ENCODE results near the gene IGFBP5.

Gene IGFBP5

DNA sequence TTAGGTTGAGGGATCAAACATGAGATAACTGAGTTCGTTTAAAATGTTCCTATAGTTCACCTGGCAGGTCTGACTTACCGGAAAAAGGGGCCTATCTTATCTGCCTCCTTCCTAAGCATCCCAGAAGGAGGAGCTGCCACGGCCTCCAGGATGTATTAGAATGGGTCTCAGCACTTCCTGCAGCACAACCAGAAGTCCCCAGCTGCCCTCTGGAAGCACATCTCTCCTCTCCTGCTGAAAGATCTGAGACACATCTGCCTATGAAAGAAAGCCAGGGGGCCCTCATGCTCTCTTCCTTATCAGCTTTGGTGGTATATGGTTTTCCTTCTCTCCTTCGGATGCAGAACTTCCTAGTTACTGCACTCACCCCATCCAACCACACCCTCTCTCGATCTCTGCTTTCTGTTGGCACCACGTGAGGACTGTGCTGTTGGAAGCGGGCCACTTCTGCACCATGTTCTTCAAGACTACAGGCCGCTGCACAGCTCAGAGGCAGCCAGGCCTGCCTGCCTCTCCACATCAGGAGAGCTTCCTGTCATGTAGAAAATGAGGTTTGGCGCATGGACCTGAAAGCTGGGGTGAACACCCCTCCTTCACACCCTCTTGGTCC is 6.5 kb downstream of the IGFBP5 start:
- no peak for DNase-seq (ENCODE audit: low spot score)

DNA sequence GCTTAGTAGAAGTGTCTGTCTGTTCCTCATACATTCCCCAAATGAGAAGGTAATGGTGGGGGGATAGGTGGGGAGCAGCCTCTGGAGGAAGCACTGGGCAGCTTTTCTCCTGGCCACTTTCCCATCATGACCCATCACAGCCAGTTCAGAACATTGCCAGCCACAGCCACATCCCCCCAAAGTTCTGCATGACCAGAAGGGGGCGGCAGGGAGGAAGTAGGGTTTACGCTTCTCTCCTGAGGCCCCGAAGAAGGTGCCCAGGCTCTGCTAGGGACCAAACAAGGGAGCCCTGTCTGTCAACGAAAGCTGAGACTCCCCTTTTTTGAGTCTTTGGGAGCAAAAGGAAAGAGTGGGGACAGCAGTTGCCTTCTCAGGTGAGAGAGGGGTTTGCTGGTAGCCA is 7.7 kb downstream of the IGFBP5 start:
- peak; percentile 65 for DNase-seq (ENCODE audit: low spot score)

DNA sequence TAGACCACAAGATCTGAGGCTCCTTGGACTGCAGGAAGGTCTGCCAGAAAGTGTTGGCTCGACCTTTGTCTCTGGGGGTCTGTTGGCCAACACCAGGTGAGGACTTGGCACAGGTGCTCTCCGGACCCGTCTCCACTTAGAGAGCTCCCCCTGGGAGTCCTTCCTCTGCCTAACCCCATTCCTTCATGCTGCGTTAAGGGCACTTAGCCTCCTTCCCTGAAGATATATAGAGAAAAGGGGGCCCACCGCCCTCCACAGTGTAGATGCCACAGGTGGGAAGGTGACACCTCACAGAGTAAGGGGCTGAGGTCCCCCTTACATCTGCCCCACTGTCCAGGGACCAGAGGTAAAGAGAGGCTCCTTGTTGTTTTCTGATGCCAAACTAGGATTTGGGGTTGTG is 8.2 kb downstream of the IGFBP5 start:
- DNase-seq (ENCODE audit: low spot score): no peak

DNA sequence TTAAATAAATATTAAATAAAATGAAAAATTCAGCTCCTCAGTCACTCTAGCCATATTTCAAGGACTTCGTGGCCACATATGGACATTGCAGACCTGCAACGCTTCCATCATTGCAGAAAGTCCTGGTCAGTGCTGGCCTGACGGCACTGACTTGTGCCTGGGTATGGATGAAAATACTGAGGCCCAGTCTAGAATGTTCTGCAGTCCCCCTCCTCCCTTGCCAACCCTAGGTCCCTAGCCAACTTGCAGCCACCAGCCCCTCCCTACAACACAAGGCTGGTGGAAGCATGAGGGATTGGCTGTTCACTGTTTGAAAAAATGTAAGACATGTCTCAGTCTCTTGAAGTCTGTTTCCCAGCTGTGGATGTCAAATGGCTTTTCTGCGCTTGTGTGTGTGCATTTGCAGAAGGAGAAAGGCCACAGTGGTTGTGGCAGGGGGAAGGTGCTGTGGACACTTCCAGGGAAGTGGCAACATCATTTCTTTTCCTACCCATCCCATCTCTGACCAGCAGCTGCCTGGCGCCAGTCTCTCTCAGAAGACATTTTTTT is 9.9 kb downstream of the IGFBP5 start:
- no peak for DNase-seq (ENCODE audit: low spot score)

DNA sequence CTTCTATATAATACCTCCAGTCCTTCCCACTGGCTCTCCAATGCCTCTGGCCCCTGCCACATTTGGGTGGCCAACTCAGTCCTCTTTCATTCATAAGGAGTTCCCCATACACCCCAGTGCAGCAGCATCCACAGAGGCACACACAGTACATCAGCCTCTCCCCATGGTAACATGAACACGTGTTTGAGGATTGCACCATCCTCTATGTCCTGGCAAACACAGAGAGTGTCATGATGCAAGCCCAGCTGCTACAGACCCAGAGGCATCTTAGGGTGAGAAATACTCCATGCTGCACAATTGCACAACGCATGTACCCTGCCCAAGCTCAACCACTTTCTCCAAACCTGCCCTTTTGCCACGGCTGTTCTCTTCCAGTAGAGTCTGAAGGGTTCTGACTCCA is 11.5 kb downstream of the IGFBP5 start:
- no peak for DNase-seq (ENCODE audit: low spot score)

DNA sequence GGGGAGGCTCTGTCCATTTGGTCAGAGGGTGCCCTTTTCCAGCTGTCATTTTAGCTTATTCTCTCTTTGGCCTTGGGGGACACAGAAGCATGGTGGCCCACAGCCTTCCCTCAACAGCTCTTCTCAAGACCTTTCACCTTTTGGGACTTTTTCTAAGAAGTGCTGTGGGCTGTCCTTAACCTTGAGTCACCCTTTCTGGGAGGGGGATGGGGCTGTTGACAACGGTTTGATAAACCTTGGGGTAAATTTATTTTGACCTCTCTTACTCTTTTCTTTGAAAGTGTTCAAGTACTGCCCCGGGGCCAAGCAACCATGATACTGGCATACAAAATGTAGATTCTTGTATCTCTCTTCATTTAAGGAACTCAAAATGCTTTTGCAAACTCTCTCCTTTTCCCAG is 13.7 kb downstream of the IGFBP5 start:
- no peak for DNase-seq (ENCODE audit: low spot score)

DNA sequence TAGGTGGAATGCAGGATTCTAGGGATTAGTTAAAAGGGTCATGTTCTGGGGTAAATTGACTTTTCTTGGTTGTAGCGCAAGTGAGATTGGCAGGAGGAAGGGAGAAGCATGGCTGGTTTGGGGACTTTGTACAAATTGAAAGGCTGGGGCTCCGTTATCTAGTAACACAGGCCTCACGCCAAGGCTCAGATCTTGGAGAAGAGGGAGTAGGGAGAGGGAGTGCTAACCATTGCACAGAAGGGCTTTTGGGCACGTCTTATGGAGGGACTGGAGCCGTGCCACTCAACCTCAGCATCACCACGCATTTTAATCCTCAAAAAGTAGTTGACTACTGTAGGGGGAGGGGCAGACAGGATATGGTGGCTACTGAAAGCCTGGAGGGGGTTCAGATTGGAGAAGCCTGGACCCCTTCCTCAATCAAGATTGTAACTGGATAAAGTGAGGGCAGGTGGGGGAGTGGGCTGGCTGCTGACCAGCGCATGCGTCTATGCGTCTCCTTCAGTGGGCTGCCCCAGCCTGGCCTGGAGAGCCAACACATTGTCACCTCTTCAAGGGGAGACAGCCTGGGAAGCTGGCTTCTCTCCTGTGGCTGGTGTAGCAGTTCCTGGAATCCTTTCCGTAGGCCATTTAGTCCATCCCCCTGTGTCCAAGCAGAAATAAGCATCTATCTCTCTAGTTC is 14.3 kb downstream of the IGFBP5 start:
- no peak for DNase-seq (ENCODE audit: low spot score)

DNA sequence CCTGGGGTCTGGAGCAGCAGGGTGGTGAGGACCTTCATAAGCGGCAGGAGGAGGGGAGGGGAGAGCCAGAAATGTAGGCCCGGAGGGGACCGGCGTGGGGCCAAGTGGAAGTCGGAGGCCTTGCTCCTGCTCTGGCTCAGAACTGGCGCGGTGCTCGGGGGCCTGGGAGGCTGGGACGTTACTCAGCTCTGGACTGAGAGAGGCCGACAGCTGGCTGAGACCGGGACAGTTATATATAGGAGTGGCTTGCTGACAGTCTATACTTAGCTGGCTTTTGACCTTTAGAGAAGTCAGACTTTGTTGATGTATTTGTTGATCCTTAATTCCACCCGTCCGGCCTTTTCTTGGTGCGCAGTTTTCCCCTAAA is 15.7 kb downstream of the IGFBP5 start:
- DNase-seq (ENCODE audit: low spot score): no peak

DNA sequence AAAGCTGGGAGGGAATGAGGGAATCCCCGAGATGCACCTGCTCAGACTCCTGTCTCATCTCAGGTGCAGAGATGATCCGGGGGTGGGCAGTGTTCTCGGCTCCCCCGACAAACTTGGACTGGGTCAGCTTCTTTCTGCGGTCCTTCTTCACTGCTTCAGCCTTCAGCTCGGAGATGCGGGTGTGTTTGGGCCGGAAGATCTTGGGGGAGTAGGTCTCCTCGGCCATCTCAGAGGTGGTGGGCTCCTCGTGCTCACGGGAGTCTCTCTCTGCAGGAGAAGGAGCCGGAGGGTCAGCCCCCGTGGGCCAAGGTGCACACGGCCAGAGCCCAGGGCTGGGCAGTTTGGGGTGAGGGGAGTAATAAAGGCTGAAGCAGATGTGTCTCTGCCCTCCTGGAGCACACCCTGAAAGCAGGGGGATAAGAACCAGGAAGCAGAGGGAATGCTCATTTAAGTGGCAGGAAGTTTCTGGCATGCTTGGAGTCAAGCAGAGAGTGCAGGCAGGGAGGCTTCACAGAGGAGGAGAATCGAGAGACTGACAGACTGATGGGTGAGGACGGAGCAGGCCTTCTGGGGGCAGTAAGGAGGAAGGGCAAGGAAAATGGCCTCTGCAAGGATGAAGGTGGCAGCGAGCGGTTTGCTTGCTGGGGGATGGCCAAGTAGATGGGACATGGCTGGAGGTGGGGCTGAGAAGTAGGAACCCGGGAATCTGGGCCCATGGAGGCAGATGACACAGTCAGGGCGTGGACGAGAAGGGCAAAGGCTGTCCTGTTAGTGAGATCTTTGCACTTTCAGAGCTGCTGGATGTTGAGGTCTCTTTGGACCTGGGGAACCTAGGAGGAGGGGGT is 16.3 kb downstream of the IGFBP5 start:
- DNase-seq (ENCODE audit: low spot score): no peak

DNA sequence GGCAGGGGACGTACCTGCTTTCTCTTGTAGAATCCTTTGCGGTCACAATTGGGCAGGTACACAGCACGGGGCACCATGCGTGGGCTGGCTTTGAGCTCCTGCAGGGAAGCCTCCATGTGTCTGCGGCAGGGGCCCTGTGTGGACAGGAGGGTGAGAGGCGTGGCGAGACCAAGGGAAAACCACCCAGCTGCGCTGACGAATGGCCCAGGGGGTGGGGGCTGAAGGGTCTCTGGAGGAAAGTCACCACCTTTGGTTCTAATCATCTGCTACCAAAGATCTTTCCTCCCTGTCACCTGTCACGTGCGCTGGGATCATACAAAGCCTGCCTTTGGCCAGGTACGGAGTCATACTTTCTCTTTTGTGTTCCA is 17.3 kb downstream of the IGFBP5 start:
- DNase-seq (ENCODE audit: low spot score): no peak

DNA sequence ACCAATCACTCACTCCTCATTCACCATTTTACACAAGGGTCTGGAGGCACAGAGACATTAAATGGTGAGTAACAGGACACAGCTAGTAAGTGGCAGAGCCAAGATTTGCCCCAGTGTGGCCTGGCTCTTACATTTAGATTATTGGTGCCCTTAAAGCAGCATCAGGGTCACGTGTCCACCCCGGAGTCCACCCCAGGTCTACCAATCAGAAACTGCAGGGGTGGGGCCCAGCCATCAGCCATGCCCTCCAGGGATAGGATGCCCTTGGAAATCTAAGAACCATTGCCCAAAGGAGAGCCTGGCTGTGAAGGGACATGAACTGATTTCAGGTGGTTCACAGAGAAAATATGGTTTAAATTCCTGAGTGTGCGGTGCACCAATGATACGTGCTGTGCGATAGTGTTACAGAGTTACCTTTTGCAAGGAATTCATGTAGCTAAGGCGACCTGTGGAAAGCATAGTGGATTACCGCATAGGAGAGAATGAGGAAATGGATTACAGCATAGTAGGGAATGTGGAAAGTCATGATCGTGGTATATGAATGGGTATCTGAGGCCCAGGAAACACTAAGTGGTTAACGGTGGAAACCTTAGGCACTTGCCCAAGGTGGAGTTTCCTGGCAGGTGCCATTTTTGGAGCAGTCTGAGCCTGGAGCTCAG is 17.8 kb downstream of the IGFBP5 start:
- no peak for DNase-seq (ENCODE audit: low spot score)

DNA sequence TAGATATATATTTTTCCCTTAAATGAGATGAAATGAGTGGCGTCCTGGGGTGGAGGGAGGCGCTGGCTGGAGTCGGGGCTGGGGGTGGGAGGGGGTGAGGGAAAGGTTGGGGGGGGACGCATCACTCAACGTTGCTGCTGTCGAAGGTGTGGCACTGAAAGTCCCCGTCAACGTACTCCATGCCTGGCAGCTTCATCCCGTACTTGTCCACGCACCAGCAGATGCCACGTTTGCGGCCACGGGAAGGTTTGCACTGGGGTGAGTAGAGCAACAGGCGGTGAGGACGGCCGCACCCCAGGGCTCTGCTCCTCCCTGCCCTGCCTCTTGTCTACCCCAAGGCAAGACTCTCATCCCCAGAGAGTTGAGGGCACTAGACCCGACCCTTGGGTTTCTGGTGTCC is 18.7 kb downstream of the IGFBP5 start:
- no peak for DNase-seq (ENCODE audit: low spot score)

DNA sequence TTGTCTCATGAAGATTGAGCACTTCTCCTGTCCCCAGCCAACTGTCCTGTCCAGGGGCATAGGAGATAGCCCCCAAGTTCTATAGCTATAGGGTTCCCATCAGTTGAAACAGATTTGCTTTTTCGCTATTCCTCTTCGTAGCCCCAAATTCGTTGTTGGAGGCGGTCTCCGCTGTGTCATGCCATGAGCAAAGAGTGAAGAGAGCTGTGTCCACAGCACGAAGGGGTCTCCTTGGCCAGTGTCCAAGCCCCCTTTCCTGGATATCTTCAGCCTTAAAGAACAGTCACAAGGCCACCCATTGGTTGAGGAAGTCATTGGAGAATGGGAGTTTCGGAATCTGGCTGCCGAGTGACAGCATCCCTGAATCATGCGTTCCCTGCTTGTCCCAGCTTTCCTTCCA is 21.0 kb downstream of the IGFBP5 start:
- no peak for DNase-seq (ENCODE audit: low spot score)

DNA sequence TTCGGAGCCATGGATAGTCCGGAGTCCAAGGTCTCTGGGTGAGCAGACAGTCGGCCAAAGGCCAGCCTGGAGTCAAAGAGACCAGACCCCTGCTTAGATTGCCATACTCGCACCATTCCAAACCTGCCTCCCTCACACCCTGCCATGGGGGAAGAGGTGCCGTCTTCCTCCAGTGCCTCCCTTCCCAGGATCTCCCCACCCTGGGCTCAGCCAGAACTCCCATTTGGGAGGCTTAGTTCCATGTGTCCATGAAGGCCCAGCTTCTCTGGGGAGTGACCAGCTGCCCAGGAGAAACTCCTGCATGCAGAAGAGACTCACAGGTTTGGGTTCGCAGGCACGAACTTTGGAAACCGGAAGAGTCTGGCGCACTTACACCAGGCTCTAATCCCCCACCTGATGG is 21.7 kb downstream of the IGFBP5 start:
- DNase-seq (ENCODE audit: low spot score): no peak

DNA sequence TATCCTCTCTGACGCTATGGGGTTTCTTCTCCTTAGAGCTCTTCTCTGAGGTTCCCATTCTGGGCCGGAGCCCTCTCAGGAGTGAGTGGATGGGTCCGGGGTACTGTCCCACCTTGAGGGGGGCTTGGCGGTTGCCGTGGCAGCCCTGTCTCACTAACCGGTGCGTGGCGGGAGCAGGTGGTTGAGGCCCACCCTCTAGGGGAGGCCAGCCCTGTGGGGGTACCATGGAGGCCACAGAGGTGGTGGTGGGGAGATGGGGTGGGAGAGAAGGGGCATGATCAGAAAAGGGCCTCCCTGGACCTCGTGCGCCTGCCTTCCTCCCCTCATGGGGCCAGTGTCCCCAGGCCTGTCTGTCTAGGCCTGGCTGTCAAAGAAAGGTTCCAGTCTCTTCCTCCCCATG is 22.3 kb downstream of the IGFBP5 start:
- DNase-seq (ENCODE audit: low spot score): no peak

DNA sequence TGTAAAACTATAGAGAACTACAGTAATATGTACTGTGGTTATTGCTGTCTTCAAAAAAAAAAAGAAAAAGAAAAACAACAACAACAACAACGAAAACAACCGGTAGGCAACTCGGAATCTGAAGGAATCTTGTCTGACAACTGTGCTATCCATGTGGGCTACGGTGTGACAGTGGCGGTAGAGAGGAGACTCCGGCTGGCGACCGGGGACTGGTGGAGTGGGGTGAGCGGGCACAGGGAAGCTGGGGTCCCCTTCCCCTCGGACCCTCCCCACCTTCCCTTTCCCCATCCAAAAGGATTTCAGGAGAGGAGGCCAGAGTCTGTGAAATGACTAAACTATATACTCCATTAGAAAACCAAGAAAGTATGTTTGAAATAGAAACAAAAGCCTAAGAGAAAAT is 22.9 kb downstream of the IGFBP5 start:
- DNase-seq (ENCODE audit: low spot score): no peak

DNA sequence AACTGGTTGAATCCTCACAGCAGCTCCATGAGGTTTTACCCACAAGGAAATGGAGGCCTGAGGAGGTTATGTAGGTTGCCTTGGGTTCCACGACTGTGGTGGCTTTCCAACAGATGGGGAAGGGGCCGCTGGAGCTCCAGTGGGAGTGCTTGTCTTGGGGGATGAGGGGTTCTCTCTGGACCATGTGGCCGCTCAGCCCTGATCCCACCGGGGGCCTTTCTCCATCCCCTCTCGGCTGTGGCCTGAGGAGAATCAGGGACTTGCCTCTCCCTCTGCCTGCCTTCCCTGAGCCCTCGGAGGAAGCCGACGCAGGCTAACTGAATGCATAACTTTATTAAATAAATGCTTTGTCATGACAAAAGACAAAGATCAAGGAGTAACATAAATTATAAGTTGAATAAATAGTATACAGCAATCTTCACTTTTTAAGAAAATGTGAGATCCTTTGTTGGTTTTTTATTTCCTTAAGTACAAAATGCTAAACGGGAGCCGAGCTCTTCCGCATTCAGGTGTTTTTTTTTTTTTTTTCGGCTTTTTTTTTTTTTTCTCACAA is 23.5 kb downstream of the IGFBP5 start:
- DNase-seq (ENCODE audit: low spot score): no peak

DNA sequence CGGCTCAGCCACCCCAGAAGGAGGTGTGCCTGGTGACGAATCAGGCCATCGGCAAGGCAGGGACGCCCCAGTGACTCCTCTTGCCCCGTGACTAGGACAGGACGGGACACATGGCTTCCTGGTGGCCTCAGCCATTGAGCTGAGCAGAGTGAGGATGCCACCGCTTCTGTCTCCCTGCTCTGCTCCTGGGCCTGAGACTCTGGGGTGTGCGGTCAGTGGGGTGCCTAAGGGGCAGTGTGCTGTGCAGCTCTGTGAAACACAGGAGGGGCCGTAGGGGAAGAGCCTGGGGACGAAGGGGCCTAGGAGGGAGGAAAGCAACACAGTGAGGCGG is 24.3 kb downstream of the IGFBP5 start:
- no peak for DNase-seq (ENCODE audit: low spot score)

DNA sequence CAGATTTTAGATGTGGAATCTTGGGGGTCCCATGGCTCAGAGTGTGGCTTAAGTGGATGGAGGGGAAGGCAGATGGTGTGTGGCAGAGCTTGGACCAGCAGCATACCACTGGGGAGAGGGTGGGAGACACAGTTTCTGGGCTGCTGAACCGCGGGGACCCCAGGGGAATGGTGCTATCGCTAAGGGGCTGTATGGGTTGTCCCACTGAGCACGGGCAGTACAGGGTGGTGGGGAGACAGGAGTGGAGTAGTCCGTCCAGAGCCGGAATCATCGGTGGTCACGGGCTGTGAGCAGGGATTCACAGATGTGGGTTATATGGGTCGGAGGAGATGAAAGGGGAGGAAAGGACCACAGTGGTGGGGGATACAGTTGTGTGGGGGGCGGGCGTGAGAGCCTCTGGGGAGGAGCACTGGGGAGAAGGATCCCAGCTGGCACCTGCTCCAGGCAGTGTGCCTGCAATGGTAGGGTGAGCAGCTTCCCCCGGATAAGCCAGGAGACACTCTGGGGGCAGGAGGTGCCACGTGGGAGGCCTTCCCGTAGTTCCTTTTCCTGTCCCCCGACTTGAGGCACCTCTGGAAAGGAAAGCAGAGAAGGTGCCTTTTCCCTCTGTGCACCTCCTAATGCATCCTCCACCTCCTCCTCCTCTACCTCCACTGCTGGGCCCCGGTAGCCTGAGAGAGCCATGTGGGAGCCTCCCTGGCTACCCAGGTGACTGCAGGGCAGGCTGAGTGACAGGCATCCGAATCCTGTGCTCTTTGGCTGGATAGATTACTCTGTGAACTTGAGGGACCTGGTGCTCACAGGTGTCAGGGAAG is 24.9 kb downstream of the IGFBP5 start:
- no peak for DNase-seq (ENCODE audit: low spot score)

DNA sequence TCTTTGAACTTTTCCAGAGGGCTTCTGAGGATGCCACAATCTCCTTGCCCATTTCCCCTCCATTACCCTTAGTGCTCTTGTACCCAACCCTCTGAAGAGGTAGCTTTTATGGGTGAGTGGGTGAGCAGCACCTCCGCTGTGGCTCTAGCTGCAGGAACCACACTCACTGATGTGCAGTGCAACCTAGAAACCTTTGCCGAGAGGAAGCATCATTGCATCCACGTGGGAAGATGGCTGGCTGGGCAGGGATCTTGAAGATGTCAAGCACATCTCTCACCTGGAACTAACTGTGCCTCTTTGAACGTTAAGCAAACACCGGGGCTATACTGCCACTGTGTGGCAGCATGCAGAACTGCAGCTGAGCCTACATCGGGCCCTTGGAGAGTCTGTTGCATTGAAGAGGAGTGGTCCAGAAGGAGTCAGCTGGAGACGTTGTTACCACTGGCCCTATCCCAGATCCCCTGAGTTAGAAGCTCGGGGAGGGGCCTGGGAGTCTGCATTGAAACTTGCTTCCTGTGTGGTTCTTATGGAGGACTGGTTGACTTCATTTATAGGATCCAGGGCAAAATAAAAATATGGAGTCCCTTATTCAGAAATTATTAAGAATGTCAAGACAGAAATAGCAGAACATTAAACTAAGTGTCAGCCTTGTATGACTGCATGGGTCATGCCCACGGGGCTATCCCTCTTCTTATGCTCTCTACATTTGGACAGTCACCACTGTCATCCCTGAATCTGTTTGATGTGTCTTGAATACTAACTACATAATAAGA is 28.7 kb downstream of the IGFBP5 start:
- DNase-seq (ENCODE audit: low spot score): peak; percentile 79

DNA sequence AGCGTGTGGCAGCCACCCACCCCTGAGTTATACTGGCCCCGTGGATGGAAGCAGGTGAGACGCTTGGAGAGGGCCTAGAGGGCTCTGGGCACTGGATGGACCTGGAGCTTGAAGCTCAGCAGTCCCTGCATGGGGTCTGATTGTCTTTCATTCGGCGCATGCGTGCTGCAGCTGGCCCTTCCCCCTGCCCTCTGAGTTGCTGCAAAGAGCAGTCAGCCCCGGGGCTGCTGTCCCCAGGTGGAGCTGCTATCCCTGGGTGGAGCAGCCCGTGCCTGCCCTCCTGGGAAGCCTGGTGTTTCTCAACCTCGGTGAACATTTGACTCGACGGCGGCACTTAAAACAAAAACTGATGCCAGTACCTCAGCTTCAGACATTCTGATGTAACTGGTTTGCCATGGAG is 29.6 kb downstream of the IGFBP5 start:
- DNase-seq (ENCODE audit: low spot score): peak; percentile 87
